NB4 (cell line): Measurements from ENCODE around the gene TXNRD2.

Experiments used
- POLR2A ChIP-seq: IDR thresholded peaks from 2 replicates; pipeline ENCODE4 v1.6.1; 2011; ENCODE audit warnings: mild to moderate bottlenecking; ENCODE audit not compliant: insufficient read length; ENCODE audit errors: extremely low read depth
- TF ChIP-seq, protein P1 (sequence below): IDR thresholded peaks from one replicate; pipeline ENCODE4 v1.5.1; 2012; ENCODE audit warnings: low read depth, low read length

DNA sequence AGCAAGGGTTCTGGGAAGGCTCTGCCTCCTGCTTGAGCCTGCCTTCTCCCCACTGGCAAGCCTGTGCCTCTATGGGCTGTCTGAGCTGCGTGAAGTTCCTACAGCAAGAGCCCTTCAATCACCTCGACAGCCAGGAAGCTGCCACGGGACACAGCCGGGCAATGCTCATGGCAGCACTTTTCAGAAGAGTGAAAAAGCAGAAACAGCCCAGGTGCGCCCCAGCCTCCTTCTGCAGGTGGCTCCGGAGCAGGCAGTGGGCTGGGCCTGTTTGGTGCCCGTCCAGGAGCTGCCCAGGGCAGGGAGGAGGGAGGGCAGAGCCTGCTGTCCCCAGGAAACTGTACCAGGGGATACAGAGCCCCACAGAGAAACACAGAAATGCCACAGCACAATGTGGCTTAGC, 24.7 kb downstream of the TXNRD2 start:
- no peak for TF ChIP-seq POLR2A
- TF ChIP-seq, protein P1, sequence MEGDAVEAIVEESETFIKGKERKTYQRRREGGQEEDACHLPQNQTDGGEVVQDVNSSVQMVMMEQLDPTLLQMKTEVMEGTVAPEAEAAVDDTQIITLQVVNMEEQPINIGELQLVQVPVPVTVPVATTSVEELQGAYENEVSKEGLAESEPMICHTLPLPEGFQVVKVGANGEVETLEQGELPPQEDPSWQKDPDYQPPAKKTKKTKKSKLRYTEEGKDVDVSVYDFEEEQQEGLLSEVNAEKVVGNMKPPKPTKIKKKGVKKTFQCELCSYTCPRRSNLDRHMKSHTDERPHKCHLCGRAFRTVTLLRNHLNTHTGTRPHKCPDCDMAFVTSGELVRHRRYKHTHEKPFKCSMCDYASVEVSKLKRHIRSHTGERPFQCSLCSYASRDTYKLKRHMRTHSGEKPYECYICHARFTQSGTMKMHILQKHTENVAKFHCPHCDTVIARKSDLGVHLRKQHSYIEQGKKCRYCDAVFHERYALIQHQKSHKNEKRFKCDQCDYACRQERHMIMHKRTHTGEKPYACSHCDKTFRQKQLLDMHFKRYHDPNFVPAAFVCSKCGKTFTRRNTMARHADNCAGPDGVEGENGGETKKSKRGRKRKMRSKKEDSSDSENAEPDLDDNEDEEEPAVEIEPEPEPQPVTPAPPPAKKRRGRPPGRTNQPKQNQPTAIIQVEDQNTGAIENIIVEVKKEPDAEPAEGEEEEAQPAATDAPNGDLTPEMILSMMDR: no peak
